HG03175 (cell line): ENCODE results near the gene FAM24B.
"Not testable (repeated sequence)": the region's sequence is repeated elsewhere in the genome, so short reads cannot be mapped to it uniquely, and the experiment has no call there.

Experiments used
- ATAC-seq: cut with Tn5 transposase; IDR thresholded peaks from one replicate; pipeline ENCODE4 v1.9.1; 2021; ENCODE audit warnings: mild to moderate bottlenecking, moderate library complexity; ENCODE audit not compliant: unreplicated experiment

Gene FAM24B

GRCh38 chr10:122859527-122859926, 19.9 kb downstream of the FAM24B start:
- ATAC-seq = no peak

DNA sequence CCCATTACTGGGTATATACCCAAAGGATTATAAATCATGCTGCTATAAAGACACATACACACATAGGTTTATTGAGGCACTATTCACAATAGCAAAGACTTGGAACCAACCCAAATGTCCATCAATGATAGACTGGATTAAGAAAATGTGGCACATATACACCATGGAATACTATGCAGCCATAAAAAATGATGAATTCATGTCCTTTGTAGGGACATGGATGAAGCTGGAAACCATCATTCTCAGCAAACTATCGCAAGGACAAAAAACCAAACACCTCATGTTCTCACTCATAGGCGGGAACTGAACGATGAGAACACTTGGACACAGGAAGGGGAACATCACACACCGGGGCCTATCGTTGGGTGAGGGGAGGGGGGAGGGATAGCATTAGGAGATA, 21.3 kb downstream of the FAM24B start:
- ATAC-seq = not testable (repeated sequence)

DNA sequence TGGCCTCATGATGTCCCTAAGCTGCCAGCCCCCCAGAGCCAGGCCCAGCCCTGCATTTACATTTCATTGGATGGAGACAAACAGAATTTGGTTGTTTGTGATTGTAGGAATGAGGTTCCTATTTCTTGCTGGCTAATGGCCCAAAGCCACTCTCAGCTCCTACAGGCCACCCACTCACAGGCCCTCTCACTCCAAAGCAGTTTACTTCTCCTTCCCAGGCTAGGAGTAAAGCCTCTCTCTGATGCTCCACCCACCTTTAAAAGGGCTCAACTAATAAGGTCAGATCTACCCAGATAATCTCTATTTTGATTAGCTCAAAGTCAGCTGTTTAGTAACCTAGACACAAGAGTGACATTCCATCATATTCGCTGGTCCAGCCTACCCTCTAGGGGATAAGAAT, 22.5 kb downstream of the FAM24B start:
- ATAC-seq = no peak

DNA sequence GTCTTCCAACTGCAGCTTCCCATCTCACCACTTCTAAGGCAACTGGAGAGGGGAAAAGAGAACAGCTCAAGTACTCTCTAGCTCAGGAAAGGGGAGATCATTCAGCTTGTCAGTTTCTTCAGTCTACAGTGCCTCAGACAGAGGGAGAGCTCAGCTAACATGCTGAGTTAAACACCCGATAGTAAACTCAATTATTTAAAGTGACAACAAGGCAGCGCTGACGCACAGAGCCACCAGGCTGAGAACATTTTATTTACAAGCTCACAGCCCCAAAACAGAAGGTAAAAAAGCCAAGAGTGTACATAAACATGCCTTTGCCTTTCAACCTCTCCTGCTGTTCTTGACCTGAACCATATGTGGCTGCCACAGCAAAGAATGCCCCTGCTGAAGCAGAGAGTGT, 23.6 kb downstream of the FAM24B start:
- no peak for ATAC-seq

GRCh38 chr10:122854648-122855047, 24.7 kb downstream of the FAM24B start:
- ATAC-seq = no peak

DNA sequence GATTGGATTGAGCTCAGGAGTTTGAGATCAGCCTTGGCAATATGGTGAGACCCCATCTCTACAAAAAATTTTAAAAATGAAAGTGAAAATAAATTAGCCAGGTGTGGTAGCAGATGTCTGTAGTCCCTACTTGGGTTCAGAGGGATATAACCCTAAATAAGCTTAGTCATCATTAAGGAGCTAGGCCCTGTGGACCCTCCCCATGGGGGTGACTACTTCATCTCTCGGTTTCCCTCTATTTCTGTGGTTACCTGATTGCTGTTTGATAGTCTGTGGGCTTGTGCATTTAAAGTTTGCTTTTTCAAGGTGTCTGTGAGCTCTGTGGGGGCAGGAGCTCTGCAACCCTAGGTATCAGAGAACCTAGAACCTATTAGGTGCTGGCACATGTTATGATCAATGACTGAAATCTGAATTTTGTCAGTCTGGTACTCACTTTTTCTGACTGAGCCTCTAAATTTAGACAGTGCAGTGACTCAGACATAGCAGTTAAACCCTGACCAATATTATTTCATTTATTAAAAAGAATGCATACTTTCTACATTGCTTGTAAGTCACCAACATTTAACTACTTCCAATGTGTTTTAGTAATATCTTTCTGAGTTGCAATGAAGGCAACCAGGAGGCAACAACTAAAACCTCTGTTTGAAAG, 25.6 kb downstream of the FAM24B start:
- ATAC-seq = no peak

- ATAC-seq = no peak
These were observed 27.1 kb downstream of the FAM24B start for GRCh38 chr10:122852261-122852660.

GRCh38 chr10:122850705-122851640, 28.4 kb downstream of the FAM24B start:
- ATAC-seq = no peak

GRCh38 chr10:122849900-122850605, 29.3 kb downstream of the FAM24B start:
- ATAC-seq = no peak

DNA sequence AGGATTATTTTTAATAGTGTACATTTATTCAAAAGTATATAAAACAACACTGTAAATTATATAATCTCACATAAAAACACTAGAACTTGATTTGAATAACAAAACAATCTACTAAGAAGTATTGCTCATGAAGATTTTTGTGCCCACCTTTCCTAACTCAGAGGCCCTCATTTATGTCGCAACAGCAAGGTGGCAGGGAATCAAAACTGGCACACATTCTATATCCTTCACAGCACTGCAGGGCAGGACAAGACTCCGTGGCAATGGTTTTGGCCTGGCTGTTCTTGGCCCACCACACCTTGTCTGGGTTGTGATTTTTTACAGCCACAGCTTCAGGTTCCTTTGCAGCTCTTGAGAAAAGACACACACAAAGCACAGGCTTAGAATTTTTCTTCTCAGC, 30.3 kb downstream of the FAM24B start:
- ATAC-seq = no peak

- ATAC-seq = no peak
These were observed 31.4 kb downstream of the FAM24B start for GRCh38 chr10:122847782-122848604.

DNA sequence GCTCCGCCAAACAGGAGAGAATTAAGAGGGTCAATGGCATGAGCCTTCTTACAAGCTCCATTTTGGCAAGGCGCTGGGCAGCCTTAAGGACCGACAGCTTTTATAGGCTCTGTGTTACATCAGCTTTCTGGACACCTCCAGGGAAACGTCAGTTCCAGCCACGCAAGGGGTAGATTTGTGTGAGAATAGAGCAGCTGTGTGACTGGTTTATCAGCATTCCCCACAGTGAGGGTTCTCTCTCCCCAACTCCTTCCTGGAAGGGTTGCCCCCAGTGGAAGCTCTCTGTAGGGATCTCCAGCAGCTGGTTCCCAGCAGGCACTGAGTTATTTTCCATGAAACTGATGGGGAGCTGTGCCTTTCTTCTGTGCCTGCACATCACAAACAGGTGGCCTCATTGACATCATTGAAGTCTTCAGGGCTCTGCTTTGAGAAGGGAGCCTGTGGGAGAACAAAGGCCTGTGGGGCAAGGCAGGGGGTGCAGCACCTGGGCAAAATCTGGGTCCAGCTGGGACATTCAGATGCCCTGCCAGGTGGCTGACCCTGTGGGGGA, 33.5 kb downstream of the FAM24B start, which contains the start of gene CUZD1:
TSS of gene CUZD1 (minus strand) at position 75 of the 550 bp plus-strand sequence. CDS start at position 61, 14 bp downstream.
- ATAC-seq = no peak

DNA sequence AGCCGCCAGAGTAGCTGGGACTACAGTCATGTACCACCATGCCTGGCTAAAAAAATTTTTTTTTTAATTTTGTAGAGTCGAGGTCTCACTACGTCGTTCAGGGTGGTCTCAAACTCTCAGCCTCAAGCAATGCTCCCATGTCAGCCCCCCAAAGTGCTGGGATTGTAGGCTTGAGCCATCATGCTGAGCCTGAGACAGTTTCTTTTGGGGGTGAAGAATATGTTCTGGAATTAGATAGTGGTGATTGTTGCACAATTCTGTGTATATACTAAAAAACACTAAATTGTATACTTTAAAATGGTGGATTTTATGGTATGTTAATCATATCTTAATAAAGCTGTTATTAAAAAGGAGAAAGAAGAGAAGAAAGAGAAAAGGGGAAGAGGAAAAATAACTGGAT, 35.2 kb downstream of the FAM24B start:
- no peak for ATAC-seq

DNA sequence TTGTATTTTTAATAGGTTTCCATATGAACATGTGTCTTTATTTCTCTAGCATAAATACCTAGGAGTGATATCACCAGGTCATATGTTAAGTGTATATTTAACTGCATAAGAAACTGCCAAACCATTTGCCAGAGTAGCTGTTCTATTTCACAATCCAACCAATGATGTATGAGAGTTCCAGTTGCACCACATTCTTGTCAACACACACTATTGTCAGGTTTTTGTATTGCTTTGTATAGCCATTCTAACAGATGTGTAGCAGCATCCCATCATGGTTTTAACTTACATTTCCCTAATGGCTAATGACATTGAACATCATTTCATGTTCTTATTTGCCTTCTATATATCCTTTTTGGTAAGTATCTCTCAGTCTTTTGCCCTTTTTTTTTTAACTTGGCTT, 37.8 kb downstream of the FAM24B start:
- no peak for ATAC-seq

- ATAC-seq = no peak
These were observed 39.9 kb downstream of the FAM24B start for GRCh38 chr10:122839505-122839904.

GRCh38 chr10:122838880-122839279, 40.5 kb downstream of the FAM24B start:
- ATAC-seq = no peak

- no peak for ATAC-seq
These were observed 43.5 kb downstream of the FAM24B start for GRCh38 chr10:122835908-122836307.

GRCh38 chr10:122830965-122831353, 48.4 kb downstream of the FAM24B start:
- ATAC-seq = no peak

- no peak for ATAC-seq
These were observed 49.0 kb downstream of the FAM24B start for GRCh38 chr10:122830273-122830964.

- ATAC-seq = no peak
These were observed 49.9 kb downstream of the FAM24B start for GRCh38 chr10:122829454-122829853.
